Neural cell (in vitro differentiated cells): ENCODE measurements around the gene CCL17.

Experiments
- CTCF ChIP-seq: fragments of 450-650 bp; IDR thresholded peaks from 2 replicates; pipeline ENCODE4 v1.5.1; 2014; ENCODE audit warnings: antibody characterized with exemption, mild to moderate bottlenecking, moderate library complexity; ENCODE audit not compliant: poor library complexity, severe bottlenecking
- EP300 ChIP-seq: fragments of 450-650 bp; conservative IDR thresholded peaks from 2 replicates; pipeline ENCODE4 v1.6.1; 2014; ENCODE audit warnings: antibody characterized with exemption, mild to moderate bottlenecking, moderate library complexity; ENCODE audit not compliant: poor library complexity, severe bottlenecking
- EZH2 ChIP-seq: fragments of 200-600, 300-800 bp; shearing (Covaris generic), sonication (generic); IDR thresholded peaks from 2 replicates; pipeline ENCODE4 v1.6.1; 2014; ENCODE audit warnings: antibody characterized with exemption, low read length, borderline replicate concordance, mild to moderate bottlenecking; ENCODE audit not compliant: insufficient read depth, poor library complexity, severe bottlenecking
- MXI1 ChIP-seq: fragments of 450-650 bp; conservative IDR thresholded peaks from 2 replicates; pipeline ENCODE4 v1.6.1; 2014; ENCODE audit warnings: antibody characterized with exemption, mild to moderate bottlenecking; ENCODE audit not compliant: poor library complexity, severe bottlenecking
- POLR2AphosphoS5 ChIP-seq: IDR thresholded peaks from 2 replicates; pipeline ENCODE4 v1.6.1; 2012
- RAD21 ChIP-seq: fragments of 450-650 bp; conservative IDR thresholded peaks from 2 replicates; pipeline ENCODE4 v1.6.1; 2014; ENCODE audit warnings: antibody characterized with exemption, mild to moderate bottlenecking, moderate library complexity
- REST ChIP-seq: IDR thresholded peaks from 2 replicates; pipeline ENCODE4 v1.6.1; 2012; ENCODE audit warnings: borderline replicate concordance
- SMC3 ChIP-seq: fragments of 450-650 bp; conservative IDR thresholded peaks from 2 replicates; pipeline ENCODE4 v1.6.1; 2014; ENCODE audit warnings: antibody characterized with exemption, mild to moderate bottlenecking, moderate library complexity; ENCODE audit not compliant: poor library complexity
- TAF1 ChIP-seq: IDR thresholded peaks from 2 replicates; pipeline ENCODE4 v1.6.1; 2012; ENCODE audit warnings: low read depth

GRCh38 chr16:57377080-57377841, 27.3 kb upstream of the CCL17 start:
- TF ChIP-seq CTCF (no peak), POLR2AphosphoS5 (no peak), EZH2 (no peak), REST (no peak), EP300 (no peak), TAF1 (no peak), RAD21 (no peak), MXI1 (no peak), SMC3 (no peak)
